A549 (cell line): ENCODE measurements around the gene RGS17.
"Not testable (repeated sequence)": the region's sequence is repeated elsewhere in the genome, so short reads cannot be mapped to it uniquely, and the experiment has no call there.

ENCODE experiments used
- POLR2A ChIP-seq: IDR thresholded peaks from 2 replicates; pipeline ENCODE4 v1.6.1; 2012; ENCODE audit warnings: mild to moderate bottlenecking, low read length
- RFX5 ChIP-seq: fragments of 450-650 bp; IDR thresholded peaks from 2 replicates; pipeline ENCODE4 v1.7.1; 2014; ENCODE audit warnings: antibody characterized with exemption, mild to moderate bottlenecking, moderate library complexity
- ZNF302 ChIP-seq: fragments of 250-450 bp; sonication (Bioruptor Pico); IDR thresholded peaks from 2 replicates; pipeline ENCODE4 v1.9.0; 2021; ENCODE audit warnings: inconsistent platforms, mild to moderate bottlenecking, moderate library complexity
- TF ChIP-seq, protein P1 (sequence below): fragments of >200 bp; sonication (Bioruptor Twin); formaldehyde crosslinking; IDR thresholded peaks from 3 replicates; pipeline ENCODE4 v1.5.1; 2016

- TF ChIP-seq, protein P1, sequence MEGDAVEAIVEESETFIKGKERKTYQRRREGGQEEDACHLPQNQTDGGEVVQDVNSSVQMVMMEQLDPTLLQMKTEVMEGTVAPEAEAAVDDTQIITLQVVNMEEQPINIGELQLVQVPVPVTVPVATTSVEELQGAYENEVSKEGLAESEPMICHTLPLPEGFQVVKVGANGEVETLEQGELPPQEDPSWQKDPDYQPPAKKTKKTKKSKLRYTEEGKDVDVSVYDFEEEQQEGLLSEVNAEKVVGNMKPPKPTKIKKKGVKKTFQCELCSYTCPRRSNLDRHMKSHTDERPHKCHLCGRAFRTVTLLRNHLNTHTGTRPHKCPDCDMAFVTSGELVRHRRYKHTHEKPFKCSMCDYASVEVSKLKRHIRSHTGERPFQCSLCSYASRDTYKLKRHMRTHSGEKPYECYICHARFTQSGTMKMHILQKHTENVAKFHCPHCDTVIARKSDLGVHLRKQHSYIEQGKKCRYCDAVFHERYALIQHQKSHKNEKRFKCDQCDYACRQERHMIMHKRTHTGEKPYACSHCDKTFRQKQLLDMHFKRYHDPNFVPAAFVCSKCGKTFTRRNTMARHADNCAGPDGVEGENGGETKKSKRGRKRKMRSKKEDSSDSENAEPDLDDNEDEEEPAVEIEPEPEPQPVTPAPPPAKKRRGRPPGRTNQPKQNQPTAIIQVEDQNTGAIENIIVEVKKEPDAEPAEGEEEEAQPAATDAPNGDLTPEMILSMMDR, result not testable (repeated sequence)
- TF ChIP-seq ZNF302 (CRISPR knock-in tag); POLR2A; RFX5: not testable (repeated sequence)
Observed at GRCh38 chr6:153000790-153001189, 130.3 kb downstream of the RGS17 start.
